GM21529 (cell line): ENCODE results near the gene SH3TC2.

Source experiments
- ATAC-seq: cut with Tn5 transposase; IDR thresholded peaks from one replicate; pipeline ENCODE4 v1.9.1; 2021; ENCODE audit not compliant: unreplicated experiment

Gene SH3TC2

DNA sequence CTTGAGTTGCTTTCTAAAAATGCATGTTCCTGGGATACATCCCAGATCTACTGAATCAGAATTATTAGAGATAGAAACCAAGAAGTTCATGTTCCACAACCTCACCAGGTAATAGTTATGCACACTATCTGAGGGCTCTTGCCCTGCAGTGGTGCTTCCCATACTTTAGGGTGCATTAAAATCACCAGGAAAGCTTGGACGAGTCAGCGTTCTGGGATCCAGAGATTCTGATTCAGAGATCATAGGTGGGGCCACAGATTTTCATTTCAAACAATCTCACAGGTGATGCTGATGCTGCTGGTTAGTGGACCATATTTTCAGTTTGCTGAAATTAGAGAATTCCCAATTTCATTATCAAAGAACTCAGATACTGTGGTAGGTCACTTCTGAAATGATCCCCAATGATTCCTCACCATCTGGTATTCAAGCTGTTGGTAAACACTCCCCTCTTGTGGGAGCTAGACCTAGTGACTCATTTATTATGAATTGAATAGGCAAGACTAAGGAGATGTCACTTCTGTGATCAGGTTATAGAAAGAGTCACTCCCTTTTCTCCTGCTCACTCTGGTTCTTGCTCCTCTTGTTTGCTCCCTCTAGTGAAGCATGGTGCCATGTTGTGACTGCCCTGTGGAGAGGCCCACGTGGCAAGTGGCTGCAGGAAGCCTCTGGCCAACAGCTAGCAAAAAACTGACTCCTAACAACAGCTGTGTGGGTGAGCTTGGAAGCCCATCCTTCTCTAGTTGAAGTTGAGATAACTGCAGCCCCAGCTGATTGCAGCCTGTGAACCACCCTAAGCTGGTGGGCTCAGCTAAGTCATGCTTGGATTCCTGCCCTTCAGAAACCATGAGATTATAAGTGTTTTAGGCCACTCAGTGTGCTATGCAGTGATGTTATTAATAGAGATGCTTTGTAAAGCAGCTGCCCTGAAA is 59.8 kb downstream of the SH3TC2 start:
- no peak for ATAC-seq

DNA sequence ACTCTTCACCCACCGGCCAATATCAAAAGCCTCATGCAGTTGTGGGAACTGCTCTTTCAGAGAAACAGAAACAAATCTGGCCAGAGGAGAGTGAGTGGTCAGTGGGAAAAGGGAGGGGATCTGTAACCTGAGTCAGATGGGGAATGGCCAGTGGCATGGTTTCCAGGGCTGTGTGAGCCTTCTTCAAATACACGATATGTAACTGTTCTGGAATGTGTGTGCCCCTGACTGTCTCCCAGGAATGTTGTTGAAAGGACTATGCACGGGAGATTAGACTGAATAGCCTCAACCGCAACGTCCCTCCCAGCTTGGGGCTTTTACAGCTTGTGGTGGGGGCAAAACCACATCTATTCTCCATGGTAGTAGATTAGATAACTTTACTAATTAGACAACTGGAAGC is 60.8 kb downstream of the SH3TC2 start:
- no peak for ATAC-seq

DNA sequence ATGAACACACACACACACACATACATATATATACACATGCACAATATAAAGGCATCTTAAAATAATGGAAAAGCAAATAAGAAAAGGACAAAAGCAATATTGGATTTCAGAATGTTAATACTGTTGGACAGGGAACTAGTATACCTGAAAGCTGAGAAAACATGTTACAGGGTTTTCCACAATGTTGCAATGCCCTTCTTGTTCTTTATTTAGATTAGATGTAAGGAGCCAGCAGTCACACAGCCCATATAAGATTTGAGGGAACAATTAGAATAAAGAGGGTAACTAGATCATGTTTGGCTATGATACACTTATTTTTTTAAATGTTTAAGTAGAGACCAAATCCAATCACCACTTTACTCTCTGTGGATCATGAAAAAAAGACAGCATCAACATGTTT is 61.7 kb downstream of the SH3TC2 start:
- ATAC-seq: no peak

DNA sequence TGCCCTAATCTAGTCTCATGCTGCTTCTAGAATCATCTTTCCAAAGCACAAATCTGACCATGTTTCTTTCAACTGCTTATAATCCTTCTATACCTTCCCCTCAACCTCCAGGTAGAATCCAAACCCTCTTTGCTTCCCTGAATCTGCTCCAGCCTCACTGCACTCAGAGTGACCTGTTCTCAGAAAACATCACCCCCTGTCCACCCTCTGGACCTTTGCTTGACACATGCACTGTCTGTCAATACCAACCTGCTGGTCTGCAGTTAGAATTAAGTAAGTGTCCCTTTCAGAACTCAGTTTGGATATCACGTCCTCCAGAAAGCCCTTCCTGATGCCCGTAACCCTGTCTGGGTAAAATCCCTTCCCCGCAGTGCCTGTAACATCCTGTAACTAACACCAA is 63.1 kb downstream of the SH3TC2 start:
- ATAC-seq: no peak

DNA sequence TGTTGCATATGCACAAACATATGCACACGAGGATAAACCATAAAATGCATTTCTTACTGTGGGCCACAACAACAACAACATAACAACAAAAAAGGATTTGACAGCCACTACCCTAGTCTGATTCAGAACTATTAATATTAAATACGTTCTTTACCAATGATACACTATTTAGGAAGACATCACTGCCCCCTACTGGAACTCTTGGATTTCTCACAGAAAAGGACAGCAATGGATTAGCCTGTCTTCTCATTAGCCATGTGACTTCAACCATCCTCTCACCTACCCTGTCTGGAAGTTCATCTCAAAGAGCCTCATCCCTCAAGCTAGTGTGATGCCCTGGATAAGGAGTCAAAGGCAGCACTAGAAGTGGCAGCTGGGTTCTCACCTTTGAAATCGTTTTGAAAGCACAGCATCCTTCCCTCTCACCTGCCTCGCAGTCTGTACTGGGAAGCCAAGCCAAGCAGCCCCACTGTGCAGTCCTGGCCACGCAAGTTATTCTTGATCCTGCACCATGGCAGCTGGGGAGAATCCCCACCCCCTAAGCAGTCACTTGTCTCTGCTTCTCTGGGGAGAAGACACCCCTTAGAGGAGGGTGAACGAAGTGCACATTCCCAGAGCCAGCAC is 64.6 kb downstream of the SH3TC2 start:
- ATAC-seq: peak; percentile 64

DNA sequence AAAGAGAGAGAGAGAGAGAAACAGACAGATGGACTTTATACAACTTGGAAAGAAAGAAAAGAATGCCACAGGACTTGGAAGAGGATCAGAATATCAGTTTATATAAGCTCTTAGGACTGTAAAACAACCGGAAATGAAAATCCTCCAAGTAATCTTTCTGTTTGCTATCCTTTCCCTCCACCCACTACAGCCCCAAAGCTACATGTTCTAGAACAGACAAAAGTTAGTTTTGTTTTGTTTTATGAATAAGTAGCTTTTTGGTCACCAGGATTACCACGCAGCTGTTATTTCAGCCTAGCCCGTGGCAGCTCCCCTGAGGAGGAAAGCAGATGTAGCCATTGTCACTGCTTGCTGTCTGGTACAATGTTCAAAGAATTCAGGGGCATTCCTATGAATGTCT is 66.6 kb downstream of the SH3TC2 start:
- no peak for ATAC-seq

DNA sequence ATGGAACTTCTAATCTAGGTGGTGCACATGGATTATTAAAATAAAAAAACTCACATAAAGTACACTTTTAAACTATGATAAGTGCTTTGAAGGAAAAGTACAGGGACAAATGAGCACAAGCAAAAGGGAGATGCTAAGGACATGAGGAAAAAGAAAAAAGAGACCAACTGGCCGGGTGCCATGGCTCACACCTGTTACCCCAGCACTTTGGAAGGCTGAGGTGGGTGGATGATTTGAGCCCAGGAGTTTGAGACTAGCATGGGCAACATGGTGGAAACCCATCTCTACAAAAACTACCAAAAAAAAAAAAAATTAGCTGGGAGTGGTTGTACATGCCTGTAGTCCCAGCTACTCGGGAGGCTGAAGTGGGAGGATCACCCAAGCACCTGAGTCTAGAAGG is 67.1 kb downstream of the SH3TC2 start:
- ATAC-seq: no peak

DNA sequence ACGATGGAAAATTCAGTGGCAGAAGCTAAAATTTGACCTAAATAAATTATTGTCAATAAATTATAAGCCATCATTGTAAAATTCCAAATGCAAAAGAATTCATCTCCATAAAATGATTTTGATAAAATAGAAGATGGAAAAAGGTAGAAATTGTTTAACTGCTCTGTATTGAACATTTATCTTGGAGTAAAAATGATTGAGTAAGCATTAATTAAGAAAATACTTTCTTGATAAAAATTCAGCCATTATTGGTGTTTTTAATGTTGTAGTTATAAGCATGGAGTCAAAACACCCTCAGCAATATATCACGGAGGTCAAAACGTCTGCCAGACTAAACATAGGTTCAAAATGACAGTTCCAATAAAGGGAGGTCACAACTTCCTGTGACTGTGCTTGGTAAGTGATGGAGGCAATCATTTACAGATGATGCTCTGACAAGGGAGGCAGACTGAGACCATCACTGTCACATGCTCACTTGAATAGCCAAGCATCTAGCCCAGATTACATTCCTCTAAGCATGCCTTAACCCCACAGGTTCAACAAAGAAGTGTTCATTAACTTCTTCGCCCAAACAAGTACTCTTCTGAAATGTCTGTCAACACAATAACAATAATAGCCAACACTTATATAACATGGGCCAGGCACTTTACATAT is 69.5 kb downstream of the SH3TC2 start:
- ATAC-seq: no peak

DNA sequence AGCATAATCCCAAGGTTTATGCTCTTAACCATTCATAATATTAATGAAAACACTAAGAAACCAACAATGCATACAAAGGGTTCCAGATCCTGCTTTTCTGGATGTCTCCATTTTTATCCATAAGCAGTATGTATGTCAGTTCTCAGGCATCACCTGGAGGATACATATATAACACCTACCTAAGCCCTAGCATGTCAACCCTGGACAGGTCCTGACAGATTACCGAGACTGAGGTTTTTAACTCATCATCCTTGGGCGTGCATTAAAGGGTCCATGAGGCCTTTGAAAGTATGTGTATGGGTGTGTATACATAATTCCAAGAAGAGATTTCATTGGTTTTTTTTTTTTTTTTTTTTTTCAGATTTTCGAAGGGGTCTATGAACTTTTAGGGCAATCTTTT is 70.6 kb downstream of the SH3TC2 start:
- no peak for ATAC-seq

DNA sequence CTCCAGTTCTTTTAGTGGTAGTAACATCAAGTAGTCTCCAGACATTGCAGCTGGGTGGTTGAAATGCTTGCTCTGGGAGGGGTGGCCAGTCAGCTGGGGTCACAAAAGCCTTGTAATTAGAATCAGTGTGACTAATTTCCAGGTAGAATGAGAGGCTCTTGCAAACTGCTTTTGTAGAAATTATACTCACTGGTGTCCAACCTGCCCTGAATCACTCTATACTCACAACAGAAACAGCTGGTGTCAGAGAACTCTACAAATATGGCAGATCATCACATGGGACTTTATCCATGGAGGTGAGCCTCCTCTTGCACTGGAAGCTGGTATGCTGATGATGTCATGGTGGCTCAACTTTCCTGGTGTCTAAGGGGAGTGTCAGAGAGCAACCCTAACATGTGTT is 71.3 kb downstream of the SH3TC2 start:
- ATAC-seq: no peak

DNA sequence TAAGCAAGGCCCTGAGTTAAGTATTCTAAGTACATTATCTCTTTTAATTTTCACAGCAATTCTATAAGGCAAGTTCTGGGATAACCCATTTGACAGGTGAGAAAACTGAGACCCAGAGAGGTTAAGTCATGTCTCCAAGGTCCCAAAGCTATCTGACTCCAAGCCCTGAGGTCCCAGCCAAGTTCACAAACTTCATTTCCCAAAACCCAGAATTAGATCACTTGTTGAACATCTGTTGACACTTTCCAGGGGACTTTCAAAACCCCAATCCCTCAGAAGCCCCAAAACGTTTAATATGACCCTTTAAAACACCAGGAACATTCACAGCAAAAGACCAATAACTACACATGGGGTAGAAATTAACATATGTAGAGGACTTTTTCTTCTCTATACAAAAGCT is 72.0 kb downstream of the SH3TC2 start:
- ATAC-seq: no peak

DNA sequence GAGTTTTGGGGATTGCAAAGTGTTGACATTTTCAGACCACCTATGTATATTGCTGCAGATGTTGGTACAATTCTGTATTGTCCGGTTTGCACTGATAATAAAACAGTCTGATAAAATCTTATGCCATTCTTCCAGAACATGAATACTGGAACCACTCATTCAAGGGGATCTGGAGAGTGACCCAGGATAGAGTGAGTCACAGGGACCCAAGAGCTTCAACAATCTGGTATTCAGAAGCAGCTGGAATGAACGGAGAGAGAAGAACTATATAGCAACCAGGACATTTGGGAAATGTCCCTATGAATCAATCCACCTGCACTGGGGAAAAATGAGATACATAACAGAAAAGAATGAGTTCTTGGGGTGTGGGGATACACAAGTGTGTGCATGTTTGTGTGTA is 73.3 kb downstream of the SH3TC2 start:
- ATAC-seq: no peak

DNA sequence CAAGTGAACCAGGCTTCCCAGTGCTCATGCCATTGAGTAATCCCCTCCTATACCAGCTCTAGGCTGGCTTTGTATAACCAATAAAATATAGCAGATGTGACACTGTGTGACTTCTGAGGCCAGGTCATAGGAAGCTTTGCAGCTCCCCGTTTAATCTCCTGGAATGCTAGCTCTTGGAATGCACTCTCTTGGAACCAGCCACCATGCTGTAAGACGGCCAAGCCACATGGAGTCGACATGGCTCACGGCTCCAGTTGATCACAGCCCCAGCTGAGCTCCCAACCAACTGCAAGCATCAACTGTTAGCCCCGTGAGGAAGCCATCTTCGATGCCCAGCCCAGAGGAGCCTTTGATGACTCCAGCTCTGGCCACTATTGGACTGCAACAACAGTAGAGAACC is 74.5 kb downstream of the SH3TC2 start:
- ATAC-seq: no peak

DNA sequence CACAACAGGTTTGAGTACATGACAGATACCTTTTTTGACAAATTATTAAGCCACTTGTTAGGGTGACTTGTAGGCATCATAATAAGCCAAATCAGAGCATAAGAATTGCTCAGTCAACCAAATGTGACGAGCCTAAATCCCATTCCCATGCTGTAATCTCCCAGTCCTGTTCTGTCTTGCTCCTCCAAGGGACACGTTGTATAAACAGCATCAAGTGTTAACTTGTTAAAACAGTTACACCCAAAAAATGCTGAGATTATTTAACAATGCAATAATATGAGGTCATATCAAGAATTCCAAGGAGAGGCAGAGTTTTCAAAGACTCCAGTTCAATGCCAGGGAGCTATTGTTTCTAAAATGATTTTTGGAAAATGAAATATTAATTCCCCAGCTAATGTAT is 76.2 kb downstream of the SH3TC2 start:
- ATAC-seq: no peak

DNA sequence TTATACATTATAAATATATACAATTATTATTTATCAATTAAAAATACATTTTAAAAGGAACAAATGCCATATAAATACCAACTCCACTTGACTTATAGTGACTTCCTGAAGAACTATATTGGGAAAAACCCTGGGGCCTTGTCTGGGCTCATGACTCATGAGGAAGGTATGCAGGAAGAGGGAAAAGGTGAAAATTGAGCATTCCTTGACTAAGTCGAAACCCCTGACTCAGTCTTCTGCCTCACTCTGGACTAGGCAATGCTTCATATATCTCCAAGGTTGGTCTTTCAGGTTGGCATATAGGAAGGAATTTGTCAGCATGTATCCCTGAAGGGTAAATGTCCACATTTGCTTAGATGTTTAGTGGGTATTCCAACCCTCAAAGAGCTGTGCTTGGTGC is 78.5 kb downstream of the SH3TC2 start:
- no peak for ATAC-seq

DNA sequence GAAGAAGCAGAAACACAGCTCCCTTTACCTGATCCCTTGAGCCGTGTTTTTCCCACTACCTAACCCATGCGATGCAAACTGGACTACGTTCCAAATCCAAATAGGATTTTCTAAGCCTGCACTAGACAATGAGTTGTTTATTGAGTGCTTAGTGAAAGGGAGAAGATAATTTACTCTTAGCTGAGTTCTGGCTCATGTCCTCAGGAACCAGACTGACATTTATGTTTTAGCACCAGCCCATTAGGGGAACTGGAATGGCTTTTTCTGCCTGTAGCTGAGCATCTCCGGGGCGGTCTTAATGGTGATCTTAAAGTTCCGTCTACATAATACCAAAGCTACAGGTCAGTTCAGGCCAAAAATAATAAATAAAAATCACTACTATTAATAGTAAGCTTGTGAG is 81.5 kb downstream of the SH3TC2 start:
- no peak for ATAC-seq

DNA sequence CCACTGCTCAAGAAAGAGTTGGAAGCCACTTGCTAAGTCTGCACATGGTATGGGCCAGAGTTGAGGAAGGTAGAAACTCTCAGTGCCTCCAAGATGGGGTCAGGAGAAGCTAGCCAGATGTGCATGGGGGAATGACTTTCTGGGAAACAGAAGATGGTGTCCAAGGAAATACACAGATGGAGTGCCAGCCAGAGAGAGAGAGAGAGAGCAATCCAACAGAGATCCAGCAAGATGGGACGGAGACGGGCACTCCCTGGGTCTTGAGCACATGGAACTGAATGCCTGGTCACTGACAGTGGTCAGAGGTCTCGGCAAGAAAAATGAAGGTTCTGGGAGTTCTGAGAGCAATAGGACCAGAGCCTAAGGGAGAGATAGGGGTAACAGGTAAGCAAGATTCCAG is 82.1 kb downstream of the SH3TC2 start:
- ATAC-seq: no peak

DNA sequence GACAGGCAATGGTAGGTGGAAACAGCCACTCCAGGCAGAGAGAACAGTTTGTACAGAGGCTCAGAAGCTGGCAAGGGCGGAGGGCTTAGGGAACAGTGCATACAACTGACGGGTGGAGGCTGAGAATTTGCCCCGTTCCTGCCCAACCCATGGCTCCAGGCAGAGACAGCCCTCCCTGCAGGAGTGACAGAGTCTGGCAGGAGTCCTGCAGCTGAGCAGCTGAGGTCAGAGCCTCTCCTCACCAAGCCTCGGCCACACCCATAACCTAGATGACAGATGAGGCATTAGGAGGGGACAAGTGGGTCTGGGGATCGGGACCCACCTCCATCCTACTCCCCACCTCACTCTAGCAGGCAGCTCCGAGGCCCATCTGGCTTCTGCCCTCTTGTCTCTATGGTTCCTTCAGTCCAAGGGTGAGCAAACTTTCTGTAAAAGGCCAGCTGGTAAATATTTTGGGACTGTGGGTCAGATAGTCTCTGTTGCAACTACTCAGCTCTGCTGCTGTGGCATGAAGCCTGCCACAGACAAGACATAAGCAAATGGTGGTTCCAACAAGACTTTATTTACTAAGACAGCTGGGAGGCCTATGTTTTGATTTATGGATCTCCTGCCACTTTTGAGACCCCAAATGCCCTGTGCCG is 83.7 kb downstream of the SH3TC2 start:
- no peak for ATAC-seq

DNA sequence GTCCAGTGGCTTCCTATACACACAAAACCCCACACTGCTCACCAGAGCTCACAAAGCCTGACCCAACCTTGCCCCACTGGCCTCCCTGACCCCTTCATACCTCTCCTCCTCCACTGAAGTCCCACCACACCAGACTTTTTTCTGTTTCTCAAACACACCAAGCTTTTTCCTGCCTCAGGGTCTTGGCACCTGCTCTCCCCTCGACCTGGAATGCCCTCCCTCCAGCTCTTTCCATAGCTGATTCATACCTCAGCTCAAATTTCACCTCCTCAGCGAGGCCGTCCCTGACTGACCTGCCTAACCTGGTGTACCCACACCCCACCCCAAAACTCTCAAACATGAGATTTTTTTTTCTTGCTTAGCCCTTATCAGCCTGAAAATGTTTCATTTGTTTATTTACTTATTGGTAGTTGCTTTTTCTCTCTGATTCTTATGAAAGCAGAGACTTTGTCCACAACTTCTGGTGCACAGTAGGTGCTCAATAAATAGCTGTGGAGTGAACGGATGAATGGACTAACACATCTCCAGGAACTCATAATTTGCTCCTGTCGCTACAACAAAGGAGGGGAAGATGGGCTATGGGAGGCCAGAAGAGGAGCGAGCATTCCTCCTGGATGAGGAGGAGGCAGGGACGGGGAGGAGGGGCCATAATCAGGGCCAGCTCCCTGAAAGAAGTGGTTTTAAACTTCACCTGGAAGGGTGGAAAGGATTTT is 84.3 kb downstream of the SH3TC2 start:
- ATAC-seq: no peak

DNA sequence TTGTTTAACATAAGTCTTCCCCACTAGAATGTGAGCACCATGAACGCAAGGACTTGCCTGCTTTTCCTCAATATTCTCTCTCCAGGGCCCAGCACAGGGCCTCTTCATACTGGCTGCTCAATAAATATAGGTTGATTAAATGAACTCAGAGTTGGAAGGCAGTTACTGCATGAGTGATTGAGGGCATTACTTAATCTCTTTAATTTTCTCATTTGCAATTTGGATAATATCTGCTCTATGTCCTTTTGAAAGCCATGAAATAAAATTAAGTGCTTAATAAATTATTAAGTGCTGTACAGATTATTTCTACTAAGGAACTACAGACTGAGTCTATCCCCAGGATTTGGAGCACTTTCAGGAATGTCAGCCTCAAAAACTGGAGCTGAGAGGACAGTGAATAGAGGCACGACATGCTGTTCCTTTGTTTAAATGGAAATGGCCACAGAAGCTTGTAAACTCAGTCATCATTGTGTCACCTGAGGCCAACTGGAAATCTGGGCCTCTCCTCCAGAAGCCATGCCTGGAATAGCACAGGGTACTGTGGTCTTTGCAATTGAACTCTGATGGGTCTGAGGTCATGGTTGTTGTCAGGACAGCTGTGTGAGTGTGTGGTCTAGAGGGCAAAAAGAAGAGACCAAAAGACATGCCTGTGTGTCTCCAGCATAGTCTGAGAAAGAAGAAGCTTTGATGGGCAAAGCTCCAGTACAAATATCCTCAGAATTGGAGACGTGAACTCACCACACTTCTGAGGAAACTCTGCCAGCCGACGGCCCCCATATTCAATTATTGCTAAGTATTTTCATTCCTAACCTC is 86.1 kb downstream of the SH3TC2 start:
- ATAC-seq: no peak
